MCF 10A (cell line): ENCODE measurements around the gene ELL. TPM values are rescaled to one million over a fixed set of nuclear protein-coding genes. Genes with fewer than 3 reads are reported as not detected.

Source experiments
- BruUV-seq: library from RNA; stranded (reverse); fragments of 400-500 nt; replicated peaks from 2 replicates; lab custom pipeline; 2021; lab: Mats Ljungman, UMichigan
- CTCF ChIA-PET: fragments of 300-600 bp; sonication (Branson Sonifier 250); formaldehyde crosslinking; extraction: SDS; loops from one replicate; lab custom pipeline; 2021; ENCODE audit warnings: antibody characterized with exemption, inconsistent platforms; lab: Yijun Ruan, JAX
- POLR2A ChIA-PET: fragments of 300-600, 350-650 bp; sonication (Branson Sonifier 250); formaldehyde crosslinking; extraction: SDS; loops from one replicate; lab custom pipeline; 2020; ENCODE audit warnings: antibody characterized with exemption, inconsistent platforms; lab: Yijun Ruan, JAX
- DNase-seq: peaks from one replicate; pipeline ENCODE4 v3.0.0-alpha.2; 2018; ENCODE audit not compliant: unreplicated experiment
- H3K27ac Mint-ChIP-seq: one replicate; pipeline ENCODE4 v1.8.0; 2022; ENCODE audit warnings: mild to moderate bottlenecking, low read depth, mixed read lengths; ENCODE audit not compliant: unreplicated experiment
- H3K27me3 Mint-ChIP-seq: one replicate; pipeline ENCODE4 v1.8.0; 2022; ENCODE audit warnings: mixed read lengths; ENCODE audit not compliant: insufficient read depth, unreplicated experiment
- H3K36me3 Mint-ChIP-seq: one replicate; pipeline ENCODE4 v1.8.0; 2022; ENCODE audit warnings: mild to moderate bottlenecking, moderate library complexity, mixed read lengths; ENCODE audit not compliant: insufficient read depth, unreplicated experiment
- H3K4me1 Mint-ChIP-seq: one replicate; pipeline ENCODE4 v1.8.0; 2022; ENCODE audit warnings: mixed read lengths; ENCODE audit not compliant: insufficient read depth, unreplicated experiment
- H3K4me3 Mint-ChIP-seq: one replicate; pipeline ENCODE4 v1.8.0; 2022; ENCODE audit warnings: mild to moderate bottlenecking, moderate library complexity, mixed read lengths; ENCODE audit not compliant: unreplicated experiment
- H3K9me3 Mint-ChIP-seq: one replicate; pipeline ENCODE4 v1.8.0; 2022; ENCODE audit warnings: mixed read lengths; ENCODE audit not compliant: unreplicated experiment
- intact Hi-C: fragments of 100-400 bp; cut with micrococcal nuclease; formaldehyde crosslinking; loops from 2 replicates; pipeline ENCODE4 v1.14.1; 2022
- total RNA-seq: library from RNA; stranded (reverse); gene quantifications from 2 replicates; pipeline ENCODE4 v1.2.3, GENCODE V29; 2022
- TF ChIP-seq, protein P1 (sequence below): fragments of 200-600 bp; IDR thresholded peaks from one replicate; pipeline ENCODE4 v1.8.0; 2022; ENCODE audit warnings: antibody characterized with exemption, mild to moderate bottlenecking; ENCODE audit not compliant: unreplicated experiment

Gene ELL
- total RNA-seq, 1 experiment from 2014 or later, result 22.4 TPM

DNA sequence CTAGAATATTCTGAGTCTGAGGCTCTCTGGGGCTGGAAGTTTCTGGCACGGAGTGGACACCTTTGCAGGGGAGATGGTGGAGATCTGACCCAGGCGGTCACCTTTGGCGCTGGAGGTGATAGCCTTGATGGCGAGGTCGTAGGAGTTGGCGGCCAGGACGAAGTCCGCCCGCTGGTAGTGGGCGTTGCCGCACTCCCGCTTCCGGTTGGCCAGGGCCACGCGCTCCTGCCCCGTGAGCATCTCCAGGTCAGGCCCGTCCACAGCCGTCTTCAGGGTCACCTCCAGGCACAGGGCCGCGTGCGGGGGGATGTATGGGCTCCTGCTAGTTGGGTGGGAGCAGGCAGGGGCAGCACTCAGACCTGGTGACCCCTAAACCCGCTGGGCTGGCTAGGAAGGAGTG is 16.2 kb upstream of the ELL start:
- no TSS peak for BruUV-seq
- Mint-ChIP-seq H3K27me3 (no peaks in the 10 kb centered on the region), H3K4me1 (peaks cover 4% of the 10 kb centered on the region), H3K27ac (no peak overlapping the region), H3K4me3 (no peak overlapping the region), H3K9me3 (no peaks in the 10 kb centered on the region), H3K36me3 (peaks cover 53% of the 10 kb centered on the region)
- TF ChIP-seq, protein P1, sequence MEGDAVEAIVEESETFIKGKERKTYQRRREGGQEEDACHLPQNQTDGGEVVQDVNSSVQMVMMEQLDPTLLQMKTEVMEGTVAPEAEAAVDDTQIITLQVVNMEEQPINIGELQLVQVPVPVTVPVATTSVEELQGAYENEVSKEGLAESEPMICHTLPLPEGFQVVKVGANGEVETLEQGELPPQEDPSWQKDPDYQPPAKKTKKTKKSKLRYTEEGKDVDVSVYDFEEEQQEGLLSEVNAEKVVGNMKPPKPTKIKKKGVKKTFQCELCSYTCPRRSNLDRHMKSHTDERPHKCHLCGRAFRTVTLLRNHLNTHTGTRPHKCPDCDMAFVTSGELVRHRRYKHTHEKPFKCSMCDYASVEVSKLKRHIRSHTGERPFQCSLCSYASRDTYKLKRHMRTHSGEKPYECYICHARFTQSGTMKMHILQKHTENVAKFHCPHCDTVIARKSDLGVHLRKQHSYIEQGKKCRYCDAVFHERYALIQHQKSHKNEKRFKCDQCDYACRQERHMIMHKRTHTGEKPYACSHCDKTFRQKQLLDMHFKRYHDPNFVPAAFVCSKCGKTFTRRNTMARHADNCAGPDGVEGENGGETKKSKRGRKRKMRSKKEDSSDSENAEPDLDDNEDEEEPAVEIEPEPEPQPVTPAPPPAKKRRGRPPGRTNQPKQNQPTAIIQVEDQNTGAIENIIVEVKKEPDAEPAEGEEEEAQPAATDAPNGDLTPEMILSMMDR, result no peak
- ChIA-PET CTCF (interaction anchor here (0.6 kb wide), 1 partner anchor 952 kb away, joined by 3 read pairs; no protein-coding TSS in a partner anchor), POLR2A (no interaction called here)
- intact Hi-C loops, result no loop called here
- DNase-seq, result no peak

DNA sequence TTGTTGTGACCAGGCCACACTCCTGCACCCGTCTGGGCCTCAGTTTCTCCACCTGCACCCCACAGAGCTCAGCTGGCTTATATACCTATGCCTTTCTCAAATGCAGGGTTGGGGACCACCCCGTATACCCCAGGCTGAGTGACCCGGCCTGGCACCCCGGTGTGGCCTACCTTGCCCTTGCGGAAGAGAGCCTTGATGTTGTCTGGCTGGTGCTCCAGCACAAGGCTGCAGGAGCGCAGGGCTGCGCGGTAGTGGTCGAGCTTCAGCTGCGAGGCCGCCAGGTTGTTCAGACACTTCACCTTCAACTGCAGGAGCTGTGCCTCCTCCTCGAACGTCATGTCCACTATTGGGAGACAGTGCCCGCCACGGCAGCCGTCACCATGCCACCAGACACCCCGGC is 15.6 kb upstream of the ELL start:
- DNase-seq, result no peak
- intact Hi-C loops, result no loop called here
- BruUV-seq, result no TSS peak
- POLR2A ChIA-PET, result interaction anchor here (0.7 kb wide), 1 partner anchor 462 kb away, joined by 3 read pairs; no protein-coding TSS in a partner anchor
- no peak overlapping the region for H3K4me3 Mint-ChIP-seq
- no peaks in the 10 kb centered on the region for H3K27me3 Mint-ChIP-seq
- H3K4me1 Mint-ChIP-seq, result peaks cover 4% of the 10 kb centered on the region
- no peaks in the 10 kb centered on the region for H3K9me3 Mint-ChIP-seq
- TF ChIP-seq, protein P1, result no peak
- peaks cover 53% of the 10 kb centered on the region for H3K36me3 Mint-ChIP-seq
- H3K27ac Mint-ChIP-seq, result no peak overlapping the region
- CTCF ChIA-PET, result interaction anchor here (0.6 kb wide), 1 partner anchor 952 kb away, joined by 3 read pairs; no protein-coding TSS in a partner anchor

DNA sequence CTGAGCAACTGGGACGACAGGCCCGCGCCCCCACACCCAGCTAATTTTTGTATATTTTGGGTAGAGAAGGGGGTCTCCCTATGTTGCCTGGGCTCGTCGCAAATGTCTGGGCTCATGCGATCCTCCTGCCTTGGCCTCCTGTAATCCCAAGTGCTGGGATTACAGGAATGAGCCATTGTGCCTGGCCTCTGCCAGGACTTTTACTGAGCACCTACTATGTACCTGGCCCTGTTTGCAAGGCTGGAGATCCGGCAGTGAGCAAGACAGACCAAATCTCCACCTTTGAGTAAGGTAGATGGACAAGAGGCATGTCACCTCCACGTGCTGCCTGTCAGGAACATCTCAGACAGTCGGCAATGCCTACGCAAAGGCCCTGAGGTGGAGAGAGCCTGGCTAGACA is 14.6 kb upstream of the ELL start:
- TF ChIP-seq, protein P1, result no peak
- no peaks in the 10 kb centered on the region for H3K27me3 Mint-ChIP-seq
- peaks cover 4% of the 10 kb centered on the region for H3K4me1 Mint-ChIP-seq
- CTCF ChIA-PET, result interaction anchor here (1.3 kb wide), 1 partner anchor 53 kb away, joined by 3 read pairs; the partner anchor contains the start of gene REX1BD
- no peak overlapping the region for H3K27ac Mint-ChIP-seq
- H3K4me3 Mint-ChIP-seq, result no peak overlapping the region
- H3K9me3 Mint-ChIP-seq, result no peaks in the 10 kb centered on the region
- POLR2A ChIA-PET, result interaction anchor here (0.7 kb wide), 1 partner anchor 463 kb away, joined by 3 read pairs; no protein-coding TSS in a partner anchor
- intact Hi-C loops, result no loop called here
- DNase-seq, result no peak
- BruUV-seq, result no TSS peak
- H3K36me3 Mint-ChIP-seq, result peaks cover 51% of the 10 kb centered on the region

DNA sequence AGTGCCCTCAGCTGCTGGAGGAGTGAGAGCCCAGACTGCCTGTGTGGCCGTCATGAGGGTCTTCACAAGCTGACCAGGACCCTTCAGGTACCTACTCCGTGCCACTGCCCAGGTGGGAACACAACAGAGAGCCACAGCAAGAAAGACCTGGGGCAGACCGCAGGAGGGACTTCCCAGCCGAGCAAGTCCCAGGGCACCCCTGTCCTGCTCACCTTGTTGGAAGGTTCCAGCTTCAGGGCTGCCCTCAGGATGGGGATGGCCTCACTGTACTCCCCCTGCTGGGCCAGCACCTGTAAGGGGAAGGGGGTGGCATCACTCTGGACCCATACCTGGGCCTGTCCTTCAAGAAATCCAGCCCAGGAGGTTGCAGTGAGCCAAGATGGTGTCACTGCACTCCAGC is 11.2 kb upstream of the ELL start:
- H3K27me3 Mint-ChIP-seq, result no peaks in the 10 kb centered on the region
- CTCF ChIA-PET, result interaction anchor here (0.5 to 1.2 kb wide), 3 partner anchors 13 to 76 kb away, joined by 3 read pairs; no protein-coding TSS in a partner anchor
- intact Hi-C loops, result no loop called here

More for the DNA sequence above, 11.2 kb upstream of the ELL start:
- TF ChIP-seq, protein P1, result no peak
- H3K9me3 Mint-ChIP-seq, result no peaks in the 10 kb centered on the region
- peaks cover 32% of the 10 kb centered on the region for H3K36me3 Mint-ChIP-seq
- DNase-seq, result no peak
- POLR2A ChIA-PET, result interaction anchor here (2.6 kb wide), 1 partner anchor 10 kb away, joined by 7 read pairs; no protein-coding TSS in a partner anchor
- BruUV-seq, result no TSS peak
- no peak overlapping the region for H3K4me3 Mint-ChIP-seq
- H3K4me1 Mint-ChIP-seq, result peaks cover 4% of the 10 kb centered on the region
- no peak overlapping the region for H3K27ac Mint-ChIP-seq
